RWPE1 (cell line): Measurements from ENCODE around the gene TBC1D21.

Experiments used
- CTCF ChIA-PET: fragments of 350-600 bp; sonication (Branson Sonifier 250); formaldehyde crosslinking; extraction: SDS; loops from one replicate; lab custom pipeline; 2021; lab: Yijun Ruan, JAX
- POLR2A ChIA-PET: fragments of 400-600 bp; formaldehyde crosslinking; extraction: SDS; loops from one replicate; lab custom pipeline; 2020; ENCODE audit warnings: antibody characterized with exemption; ENCODE audit not compliant: low non-redundant PET; lab: Yijun Ruan, JAX
- DNase-seq: peaks from one replicate; pipeline ENCODE4 v3.0.0; 2012; ENCODE audit warnings: low spot score
- H3K27ac ChIP-seq: fragments of 450-650 bp; 2 replicates; pipeline ENCODE4 v1.5.1; 2017
- CTCF ChIP-seq: fragments of 450-650 bp; conservative IDR thresholded peaks from 2 replicates; pipeline ENCODE4 v1.5.1; 2017; ENCODE audit warnings: low read depth, mild to moderate bottlenecking

TBC1D21 gene

GRCh38 chr15:73845907-73846306 is 27.5 kb upstream of the TBC1D21 start:
- ChIA-PET POLR2A (no interaction called here), CTCF (interaction anchor here (1.1 kb wide), 1 partner anchor 28 kb away, joined by 4 read pairs; no protein-coding TSS in a partner anchor)
- TF ChIP-seq CTCF, result no peak
- no peak overlapping the region for H3K27ac ChIP-seq
- DNase-seq, result no peak

- no peak for TF ChIP-seq CTCF
- H3K27ac ChIP-seq, result no peak overlapping the region
- no peak for DNase-seq
- CTCF ChIA-PET, result no interaction called here
- POLR2A ChIA-PET, result no interaction called here
Measured at GRCh38 chr15:73849641-73850040, 23.7 kb upstream of the TBC1D21 start.

GRCh38 chr15:73850228-73850627 is 23.1 kb upstream of the TBC1D21 start:
- TF ChIP-seq CTCF, result no peak
- CTCF ChIA-PET, result no interaction called here
- DNase-seq, result no peak
- POLR2A ChIA-PET, result no interaction called here
- H3K27ac ChIP-seq, result no peak overlapping the region

GRCh38 chr15:73851689-73852088 is 21.7 kb upstream of the TBC1D21 start:
- TF ChIP-seq CTCF, result no peak
- POLR2A ChIA-PET, result no interaction called here
- peak; percentile 44 for DNase-seq
- H3K27ac ChIP-seq, result no peak overlapping the region
- CTCF ChIA-PET, result interaction anchor here (0.6 to 0.7 kb wide), 2 partner anchors 10 to 184 kb away, joined by 3 to 4 read pairs; no protein-coding TSS in a partner anchor

GRCh38 chr15:73852507-73852906 is 20.9 kb upstream of the TBC1D21 start:
- DNase-seq, result no peak
- H3K27ac ChIP-seq, result no peak overlapping the region
- TF ChIP-seq CTCF, result no peak
- CTCF ChIA-PET, result interaction anchor here (0.6 kb wide), 1 partner anchor 9 kb away, joined by 3 read pairs; no protein-coding TSS in a partner anchor
- POLR2A ChIA-PET, result no interaction called here

- DNase-seq, result no peak
- ChIA-PET POLR2A (no interaction called here), CTCF (no interaction called here)
- no peak for TF ChIP-seq CTCF
- no peak overlapping the region for H3K27ac ChIP-seq
Measured at GRCh38 chr15:73854265-73854664, 19.1 kb upstream of the TBC1D21 start.
